ENCODE measurements around the gene SELENOI. TPM values are rescaled to one million over a fixed set of nuclear protein-coding genes. Genes with fewer than 3 reads are reported as not detected.
"Not testable (repeated sequence)": the region's sequence is repeated elsewhere in the genome, so short reads cannot be mapped to it uniquely, and the experiment has no call there.

The SELENOI gene, protein sequence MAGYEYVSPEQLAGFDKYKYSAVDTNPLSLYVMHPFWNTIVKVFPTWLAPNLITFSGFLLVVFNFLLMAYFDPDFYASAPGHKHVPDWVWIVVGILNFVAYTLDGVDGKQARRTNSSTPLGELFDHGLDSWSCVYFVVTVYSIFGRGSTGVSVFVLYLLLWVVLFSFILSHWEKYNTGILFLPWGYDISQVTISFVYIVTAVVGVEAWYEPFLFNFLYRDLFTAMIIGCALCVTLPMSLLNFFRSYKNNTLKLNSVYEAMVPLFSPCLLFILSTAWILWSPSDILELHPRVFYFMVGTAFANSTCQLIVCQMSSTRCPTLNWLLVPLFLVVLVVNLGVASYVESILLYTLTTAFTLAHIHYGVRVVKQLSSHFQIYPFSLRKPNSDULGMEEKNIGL
- 11.6 and 19.8 TPM in 2 replicates for total RNA-seq (2014; rRNA removed; shearing (Covaris generic))

DNA sequence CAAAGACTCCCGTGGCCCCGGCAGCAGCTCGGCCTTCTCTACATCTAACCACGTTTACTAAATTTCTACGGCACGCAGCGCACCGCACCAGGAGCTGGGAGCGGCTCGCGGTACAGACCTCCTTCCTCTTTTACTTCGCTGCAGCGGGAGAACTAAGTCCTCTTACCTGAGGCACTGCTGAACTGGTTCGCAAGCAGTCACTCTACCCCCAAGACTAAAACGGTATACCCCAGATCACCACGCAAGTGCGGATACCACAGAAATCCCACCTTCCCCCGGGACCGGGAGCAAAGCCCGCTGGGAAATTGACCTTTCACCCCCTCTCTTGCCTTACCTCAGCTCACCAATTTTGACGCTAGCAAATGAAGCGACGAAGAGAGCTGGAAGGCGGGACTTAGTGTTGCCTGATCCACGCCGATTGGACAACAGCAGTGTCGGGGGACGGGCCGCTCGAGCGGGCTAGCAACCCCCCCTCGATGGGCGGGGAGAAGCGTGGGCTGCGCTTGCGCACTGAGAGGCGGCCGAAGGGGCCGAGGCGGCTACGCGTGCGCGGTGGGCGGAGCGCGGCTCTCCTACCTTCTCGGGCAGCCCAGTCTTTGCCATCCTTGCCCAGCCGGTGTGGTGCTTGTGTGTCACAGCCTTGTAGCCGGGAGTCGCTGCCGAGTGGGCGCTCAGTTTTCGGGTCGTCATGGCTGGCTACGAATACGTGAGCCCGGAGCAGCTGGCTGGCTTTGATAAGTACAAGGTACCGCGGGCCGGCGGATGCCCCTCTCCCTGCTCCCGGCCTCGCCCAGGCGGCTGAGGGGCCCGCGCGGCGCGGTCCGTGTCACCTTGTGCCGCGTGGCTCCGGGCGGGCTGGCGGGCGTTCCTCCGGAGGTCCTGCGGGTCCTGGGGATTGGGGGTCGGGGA lies at the start of gene SELENOI:
Gene SELENOI, plus strand, starts transcription at position 599 of the 909 bp plus-strand sequence. Its CDS starts 90 bp downstream, at position 689.
- DNase-seq (ENCODE audit: low read depth) = peak; percentile 98

DNA sequence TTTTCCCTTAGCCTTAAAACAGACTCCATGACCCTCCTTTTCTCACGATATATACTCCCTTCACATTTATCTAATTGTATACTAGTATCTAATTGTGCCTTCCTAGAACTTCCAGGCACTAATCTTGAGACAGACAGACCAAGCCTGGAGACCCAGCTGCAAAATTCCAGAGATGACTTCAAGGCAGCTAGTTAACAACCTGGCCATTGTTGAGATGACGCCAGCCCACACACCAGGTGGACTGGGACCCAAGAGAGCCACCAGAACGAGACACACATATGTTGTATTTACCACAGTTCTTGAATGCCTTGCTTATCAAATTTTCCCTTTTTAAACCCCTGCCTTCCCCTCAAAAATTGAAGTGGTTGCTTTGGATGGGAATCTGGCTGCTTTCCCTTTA lies 48.9 kb upstream of the SELENOI start:
- DNase-seq (ENCODE audit: low read depth) = no peak

DNA sequence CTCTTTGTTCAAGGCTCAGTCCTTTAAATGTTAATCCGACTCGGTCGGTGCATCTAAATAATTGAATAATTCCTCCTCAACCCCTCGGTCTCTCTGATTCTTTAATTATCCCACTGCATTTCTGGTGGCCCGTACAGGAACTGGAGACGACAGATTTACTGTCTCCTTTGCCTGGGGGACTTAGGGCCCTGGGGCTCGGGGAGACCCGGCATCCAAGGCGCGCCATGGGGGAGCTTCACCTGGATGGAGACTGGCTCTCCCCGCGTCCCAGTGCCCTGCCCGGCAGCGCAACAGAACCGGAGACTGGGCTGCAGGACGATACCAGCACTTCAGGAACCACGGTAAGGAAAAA lies 47.7 kb upstream of the SELENOI start:
- no peak for DNase-seq (ENCODE audit: low read depth)

DNA sequence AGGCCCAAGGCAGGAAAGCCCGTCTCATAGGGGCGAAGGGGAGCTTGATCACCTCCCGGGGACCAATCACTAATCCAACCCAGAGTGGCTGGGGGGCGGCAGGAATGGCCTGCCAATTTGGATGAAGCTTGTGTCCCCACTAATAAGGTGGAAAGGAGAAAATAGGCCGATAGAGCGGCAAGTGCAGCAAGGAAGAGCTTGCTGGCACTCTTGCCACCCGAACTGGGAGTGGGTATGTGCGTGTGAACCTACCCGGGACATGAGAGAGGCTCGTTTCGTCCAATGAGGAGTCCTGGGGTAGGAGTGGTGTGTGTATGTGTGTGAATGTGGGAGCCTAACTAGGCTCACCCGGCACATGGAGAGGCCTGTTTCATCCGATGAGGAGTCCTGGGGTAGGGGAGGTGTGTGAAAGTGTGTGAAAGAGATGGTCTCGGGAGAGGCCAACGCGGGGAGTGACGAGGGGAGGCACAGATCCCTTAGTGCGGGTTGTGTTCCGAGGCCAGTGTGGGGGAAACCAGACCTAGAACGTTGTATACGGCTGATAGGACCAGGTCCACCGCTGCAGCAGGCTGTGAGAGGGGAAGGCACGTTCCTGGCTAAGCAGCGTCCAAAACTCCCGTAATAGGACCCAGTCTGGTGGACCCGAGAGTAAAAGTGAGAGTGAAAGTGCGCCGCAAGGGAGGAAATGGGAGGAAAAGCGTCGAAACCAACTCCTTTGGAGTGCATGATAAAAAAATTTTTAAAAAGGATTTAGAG lies 47.1 kb upstream of the SELENOI start:
- peak; percentile 43 for DNase-seq (ENCODE audit: low read depth)

DNA sequence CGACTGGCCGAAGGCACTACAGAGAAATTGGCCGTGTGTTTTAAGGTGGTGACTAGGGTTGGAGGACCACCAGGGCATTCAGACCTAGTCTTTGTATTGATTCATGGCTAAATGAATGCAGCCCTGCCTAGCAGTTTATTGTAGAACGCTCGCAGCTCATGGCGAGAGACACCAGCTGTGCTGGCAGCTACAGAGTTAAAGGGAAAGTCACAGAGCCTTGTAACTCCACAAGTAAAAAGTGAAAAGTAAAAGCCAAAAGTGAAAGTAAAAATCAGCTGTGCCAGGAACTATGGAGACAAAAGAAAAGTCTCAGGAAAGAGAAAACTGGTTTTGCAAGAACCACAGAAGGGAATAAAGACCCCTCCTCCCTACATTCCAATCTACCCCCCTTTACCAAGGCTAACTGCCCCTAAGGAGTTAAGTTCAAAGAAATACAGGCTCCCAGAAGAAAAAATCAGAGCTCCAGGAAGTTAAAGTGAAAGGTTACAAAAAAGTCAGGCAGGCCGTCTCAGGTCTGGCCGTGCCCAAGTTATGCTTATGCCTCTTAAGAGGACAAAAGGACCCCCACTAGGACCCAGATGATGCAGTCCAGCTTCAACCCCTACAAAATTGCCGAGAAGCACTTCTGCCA lies 46.4 kb upstream of the SELENOI start:
- peak; percentile 66 for DNase-seq (ENCODE audit: low read depth)

DNA sequence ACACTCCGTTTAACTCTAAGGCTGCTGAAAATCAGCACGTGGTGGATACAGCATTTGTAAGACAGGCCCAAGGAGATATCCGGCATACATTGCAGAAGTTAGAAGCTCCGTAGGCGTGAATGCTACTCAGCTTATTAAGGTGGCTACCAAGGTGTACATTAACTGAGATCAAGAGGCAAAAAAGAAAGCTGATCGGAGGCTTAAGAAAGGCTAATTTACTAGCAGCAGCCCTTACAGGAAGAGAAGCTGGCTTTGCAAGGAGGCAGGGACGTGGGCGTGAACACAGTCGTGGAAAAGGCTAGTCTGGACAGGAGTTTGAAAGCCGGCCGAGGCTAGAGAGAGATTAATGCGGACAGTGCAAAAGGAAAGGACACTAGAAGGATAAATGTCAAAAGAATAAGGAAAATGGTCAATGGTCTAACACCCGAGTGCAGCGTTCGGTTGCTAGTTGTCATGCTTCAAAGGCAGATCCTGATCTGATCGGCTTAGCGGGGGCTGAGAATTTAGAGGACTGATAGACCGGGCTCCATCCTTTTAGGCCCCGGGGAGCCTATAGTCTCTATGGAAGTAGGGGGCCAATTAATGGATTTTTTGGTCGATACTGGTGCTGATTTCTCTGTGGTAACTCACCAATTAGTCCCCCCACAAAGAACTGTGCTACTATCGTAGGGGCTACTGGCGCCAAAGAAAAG lies 45.6 kb upstream of the SELENOI start:
- no peak for DNase-seq (ENCODE audit: low read depth)

DNA sequence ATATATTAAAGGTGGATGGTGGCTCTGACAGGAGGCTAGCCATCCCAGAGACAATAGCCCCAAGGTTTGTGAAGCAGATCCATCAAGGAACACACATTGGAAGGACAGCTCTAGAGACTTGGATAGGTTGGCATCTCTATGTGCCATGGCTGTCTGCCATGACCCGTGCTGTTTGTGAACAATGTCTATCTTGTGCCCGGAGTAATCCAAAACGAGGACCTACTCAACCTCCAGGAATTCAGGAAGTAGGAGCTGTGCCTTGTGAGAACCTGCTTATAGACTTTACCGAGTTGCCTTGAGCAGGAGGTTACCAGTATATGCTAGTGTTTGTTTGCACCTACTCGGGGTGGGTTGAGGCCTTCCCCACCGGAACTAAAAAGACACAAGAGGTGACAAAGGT lies 43.1 kb upstream of the SELENOI start:
- DNase-seq (ENCODE audit: low read depth) = peak; percentile 46

DNA sequence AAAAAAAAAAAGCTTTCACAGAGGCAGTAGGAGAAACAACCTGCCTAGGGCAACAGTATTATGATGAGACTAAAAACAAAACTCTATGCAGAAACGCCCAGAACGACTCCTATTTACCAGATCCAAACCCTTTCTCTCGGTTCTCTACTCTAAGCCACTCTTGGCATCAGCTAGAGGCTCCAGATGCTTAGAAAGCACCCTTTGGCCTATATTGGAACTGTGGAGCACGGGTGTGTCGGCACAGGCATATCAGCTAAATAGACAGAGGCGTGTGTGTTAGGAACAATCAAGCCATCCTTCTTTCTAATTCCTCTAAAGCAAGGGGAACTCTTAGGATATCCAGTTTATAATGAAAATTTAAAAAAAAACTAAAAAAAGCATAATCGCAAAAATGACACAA lies 40.8 kb upstream of the SELENOI start:
- not testable (repeated sequence) for DNase-seq (ENCODE audit: low read depth)

DNA sequence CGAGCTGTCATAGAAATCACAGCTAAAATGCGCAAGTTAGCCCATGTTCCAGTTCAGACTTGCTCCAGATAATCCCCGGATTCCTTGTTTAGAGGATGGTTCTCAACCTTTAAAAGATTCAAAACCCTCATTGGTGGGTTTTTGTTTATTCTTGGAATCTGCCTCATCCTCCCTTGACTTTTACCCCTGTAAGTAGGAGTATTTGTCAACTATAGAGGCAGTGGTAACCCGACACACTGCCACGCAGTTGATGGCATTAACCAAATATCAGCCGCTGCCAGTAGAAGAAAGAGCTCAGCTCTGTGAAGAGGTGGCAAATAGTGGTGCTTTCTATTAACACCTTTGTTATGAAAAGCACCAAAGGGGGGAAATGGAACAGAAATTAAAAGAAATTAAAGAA lies 40.4 kb upstream of the SELENOI start:
- DNase-seq (ENCODE audit: low read depth) = no peak

DNA sequence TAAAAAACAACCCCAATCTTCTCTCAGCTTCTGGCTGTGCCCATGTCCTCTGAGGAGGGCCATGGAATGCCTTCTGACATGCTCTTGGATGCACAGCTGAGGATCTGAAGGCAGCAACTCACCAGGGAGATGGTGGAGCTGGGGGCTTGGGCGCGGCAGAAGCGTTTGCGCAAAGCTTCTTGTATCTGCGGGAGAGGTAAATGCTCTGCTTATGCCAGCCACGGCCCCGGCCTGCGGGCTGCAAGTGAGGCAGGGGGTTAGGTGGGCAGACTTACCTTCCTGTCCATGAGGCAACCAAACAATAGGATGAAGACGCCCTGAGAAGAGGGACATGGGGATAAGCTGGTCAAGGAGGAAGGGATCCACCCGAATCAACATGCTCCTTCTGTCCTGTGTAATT lies 36.0 kb upstream of the SELENOI start:
- DNase-seq (ENCODE audit: low read depth) = no peak

DNA sequence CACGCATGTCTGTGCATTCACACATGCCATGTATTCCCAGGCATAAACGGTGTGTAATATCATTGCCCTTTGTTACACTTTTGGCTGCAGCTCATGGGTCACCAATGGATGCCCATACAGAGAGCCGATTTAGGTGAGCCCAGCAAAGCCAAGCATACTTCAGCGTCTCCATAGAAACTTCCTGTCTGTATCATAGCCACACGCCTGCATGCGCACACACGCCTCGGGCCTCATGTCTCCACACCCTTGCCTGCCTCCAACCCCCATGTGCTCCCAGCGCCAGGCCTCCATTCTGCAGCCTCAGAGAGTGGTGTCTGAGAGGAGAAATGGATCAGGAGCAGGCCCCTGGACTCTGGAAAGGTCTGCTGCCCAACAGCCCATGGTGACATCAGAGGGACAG lies 33.5 kb upstream of the SELENOI start:
- DNase-seq (ENCODE audit: low read depth) = no peak

DNA sequence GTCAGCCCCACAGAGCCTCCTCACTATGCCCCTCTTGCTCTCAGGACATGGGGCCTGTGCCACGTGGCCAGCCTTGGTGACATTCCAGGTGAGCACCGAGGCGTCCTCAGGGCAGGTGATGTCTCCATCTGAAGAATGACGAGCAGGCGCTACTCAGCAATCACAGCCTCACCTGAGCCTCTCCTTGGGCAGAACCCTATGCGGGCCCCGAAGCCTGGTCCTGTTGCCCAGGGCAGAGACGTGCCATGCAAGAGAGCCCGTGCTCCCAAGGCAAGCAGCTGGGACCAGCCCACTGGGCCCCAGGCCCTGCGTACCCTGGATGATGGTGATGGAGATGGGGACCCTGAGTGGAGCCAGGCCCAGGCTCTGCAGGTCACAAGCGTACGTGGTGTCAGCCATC lies 32.5 kb upstream of the SELENOI start:
- no peak for DNase-seq (ENCODE audit: low read depth)

DNA sequence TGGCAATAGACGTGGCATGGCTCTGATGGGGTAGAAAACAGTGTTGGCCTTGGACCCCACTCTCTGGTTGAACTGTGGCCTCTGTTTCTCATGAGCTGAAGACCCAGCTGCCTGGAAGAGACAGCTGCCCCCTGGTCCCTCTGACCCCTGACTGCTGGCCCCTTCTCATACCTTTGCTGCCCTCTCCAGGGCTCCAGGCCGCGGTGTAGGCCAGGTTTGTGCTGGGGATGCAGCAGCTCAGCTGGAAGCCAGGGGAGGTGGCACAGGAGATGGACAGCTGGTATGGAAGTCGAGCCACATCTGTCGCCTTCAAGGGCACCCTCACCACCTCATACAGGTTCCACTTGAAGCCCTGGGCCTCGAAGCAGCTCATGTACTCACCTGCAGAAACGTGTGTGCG lies 31.7 kb upstream of the SELENOI start:
- no peak for DNase-seq (ENCODE audit: low read depth)

DNA sequence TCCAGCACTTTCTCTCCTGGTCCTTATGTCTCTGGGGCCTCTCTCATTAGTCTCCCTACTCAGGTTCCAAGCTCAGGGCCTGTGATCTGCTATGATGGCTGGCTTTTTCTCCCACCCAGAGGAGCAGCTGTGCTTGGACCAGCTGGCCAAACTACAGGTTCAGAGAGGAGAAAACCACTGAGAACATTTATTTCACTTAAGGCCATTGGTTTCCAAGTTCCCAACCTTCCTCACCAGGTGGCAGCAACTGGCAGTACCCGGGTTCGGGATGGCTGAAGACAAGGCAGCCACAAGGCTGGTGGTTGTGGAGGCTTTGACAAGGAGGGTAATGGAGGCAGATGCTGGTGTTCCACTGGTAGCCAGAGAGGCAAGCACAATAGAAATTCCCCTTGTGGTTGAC lies 29.9 kb upstream of the SELENOI start:
- DNase-seq (ENCODE audit: low read depth) = peak; percentile 14

DNA sequence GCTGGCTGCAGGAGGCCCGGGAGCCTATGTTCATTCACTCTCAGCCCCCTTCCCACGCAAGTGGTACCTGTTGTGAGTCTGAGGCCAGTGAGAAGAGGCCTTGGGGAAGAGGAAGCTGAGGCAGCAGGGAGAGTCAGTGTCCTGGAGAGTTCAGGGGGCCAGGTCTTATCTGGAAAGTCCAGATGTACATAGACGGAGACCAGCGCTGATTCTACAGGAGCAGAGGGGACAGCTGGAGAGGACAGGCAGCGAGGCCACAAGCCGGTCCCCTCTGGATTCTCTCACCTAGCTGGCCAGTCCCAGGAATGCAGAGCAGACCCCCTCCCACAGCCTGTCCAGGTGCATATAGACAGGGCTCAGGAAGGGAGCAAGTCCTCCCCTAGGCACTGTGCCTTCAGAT lies 29.1 kb upstream of the SELENOI start:
- DNase-seq (ENCODE audit: low read depth) = no peak

DNA sequence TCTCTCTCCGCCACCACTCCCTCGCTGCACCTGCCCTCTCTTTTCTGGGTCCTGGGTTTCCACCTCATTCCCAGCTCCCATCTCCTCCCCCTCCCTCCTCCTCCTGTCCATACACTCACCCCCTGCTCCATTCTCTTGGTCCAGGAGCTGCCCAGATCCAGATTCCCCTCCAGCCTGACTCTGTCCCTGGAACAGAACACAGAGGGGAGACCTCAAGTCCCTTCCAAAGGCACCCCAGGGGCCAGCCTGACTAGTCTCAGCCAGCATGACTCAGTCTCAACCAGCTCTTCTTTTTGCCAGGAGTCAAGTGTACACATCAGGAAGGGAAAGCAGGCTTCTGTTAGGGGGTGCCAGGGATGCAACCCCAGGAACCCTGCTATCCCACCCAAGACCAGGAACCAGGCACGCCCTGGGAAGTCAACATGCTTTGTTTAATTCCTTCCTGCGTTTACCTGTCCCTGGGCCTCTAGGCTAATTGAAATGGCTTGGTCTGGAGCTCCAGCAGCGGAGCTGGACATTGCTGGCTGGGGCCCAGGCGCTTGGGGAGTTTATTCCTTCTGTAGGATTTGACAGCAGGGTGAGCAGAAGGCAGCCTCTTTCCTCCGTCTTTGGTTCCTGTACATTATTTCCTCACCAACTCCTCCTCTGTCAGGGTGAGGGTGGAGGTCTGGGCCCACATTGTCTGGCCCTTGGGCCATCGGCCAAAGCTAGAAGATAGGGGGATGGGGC lies 28.4 kb upstream of the SELENOI start:
- no peak for DNase-seq (ENCODE audit: low read depth)

DNA sequence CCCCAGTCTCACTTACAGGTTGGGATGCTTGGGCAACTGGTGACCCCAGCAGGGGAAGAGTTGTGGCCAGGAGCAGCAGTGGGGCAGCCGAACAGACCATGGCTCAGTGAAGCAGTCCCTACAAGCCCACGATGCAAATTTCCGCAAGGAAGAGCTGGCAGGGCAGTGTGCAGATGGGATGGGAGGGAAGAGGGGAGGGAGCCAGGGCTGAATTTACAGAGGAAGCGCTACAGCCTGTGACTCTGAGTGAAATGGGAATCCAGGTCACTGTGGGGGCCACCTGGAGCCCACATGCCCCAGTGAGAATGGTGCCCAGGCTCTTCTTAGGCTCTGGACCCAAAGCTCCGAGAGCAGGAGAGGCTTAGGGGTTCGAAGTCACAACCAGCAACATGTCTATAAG lies 27.0 kb upstream of the SELENOI start:
- no peak for DNase-seq (ENCODE audit: low read depth)

DNA sequence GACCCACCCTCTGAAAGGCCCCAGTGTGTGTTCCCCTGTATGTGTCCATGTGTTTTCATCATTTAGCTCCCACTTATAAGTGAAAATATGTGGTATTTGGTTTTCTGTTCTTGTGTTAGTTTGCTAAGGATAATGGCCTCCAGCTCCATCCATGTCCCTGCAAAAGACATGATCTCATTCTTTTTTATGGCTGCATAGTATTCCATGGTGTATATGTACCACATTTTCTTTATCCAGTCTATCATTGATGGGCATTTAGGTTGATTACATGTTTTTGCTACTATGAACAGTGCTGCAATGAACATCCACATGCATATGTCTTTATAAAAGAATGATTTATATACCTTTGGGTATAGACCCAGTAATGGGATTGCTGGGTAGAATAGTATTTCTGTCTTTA lies 21.5 kb upstream of the SELENOI start:
- DNase-seq (ENCODE audit: low read depth) = not testable (repeated sequence)

DNA sequence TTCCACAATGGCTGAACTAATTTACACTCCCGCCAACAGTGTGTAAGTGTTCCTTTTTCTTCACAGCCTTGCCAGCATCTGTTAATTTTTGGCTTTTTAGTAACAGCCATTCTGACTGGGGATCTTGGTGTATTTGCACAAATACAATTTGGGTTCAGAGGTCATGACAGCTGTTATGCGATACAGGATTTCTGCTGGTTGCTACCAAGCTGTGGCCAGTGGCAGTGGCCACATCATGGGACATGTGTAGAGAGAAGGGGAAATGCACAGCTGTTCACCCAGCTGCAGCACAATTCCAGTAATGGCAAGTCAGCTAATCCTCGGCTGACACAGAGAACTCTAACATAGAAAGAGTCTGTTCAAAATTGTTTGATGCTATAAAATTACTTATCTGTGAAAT lies 21.0 kb upstream of the SELENOI start:
- no peak for DNase-seq (ENCODE audit: low read depth)

DNA sequence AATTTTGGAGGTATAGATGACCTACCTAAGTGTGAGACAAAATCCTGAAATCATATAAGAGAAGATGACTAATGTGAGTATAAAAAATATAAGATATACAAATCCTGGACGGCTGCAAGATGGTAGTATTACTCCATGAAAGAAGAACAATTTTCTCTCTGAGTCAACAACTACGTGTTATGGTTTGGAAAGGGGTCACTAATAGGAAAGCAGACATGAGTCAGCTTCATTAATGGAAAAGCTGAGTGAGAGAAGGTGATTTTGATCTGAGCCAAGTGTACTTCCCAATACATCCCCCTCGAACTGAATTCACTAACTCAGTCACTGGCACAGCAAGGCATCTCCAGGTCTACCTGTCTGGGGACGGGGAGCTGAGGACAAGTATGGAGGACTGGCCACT lies 20.1 kb upstream of the SELENOI start:
- DNase-seq (ENCODE audit: low read depth) = peak; percentile 65
